ENCODE data around the gene TLCD4. TPM values are rescaled to one million over a fixed set of nuclear protein-coding genes. Genes with fewer than 3 reads are reported as not detected.
"Not testable (repeated sequence)": the region's sequence is repeated elsewhere in the genome, so short reads cannot be mapped to it uniquely, and the experiment has no call there.

The TLCD4 gene
- total RNA-seq, 2 donors from 2014 or later: 10.2 to 15.6 TPM

DNA sequence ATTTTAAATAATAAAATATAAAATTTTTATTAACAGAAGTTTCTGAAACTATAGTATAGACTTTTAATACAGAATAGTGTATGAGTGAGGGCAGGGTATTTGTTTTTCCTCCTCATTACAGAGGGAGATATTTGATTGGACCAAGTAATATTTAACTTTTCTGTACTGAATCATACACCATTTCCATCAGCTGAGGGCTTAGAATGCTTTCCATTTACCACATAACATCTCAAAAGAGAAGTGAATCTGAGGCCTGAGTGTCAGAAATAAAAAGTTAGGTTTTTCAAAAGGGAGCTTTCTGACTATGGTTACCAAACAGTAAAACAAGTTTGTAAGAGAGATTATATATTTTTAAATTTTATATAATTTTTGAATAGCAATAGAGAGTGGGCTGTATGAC, 29.5 kb downstream of the TLCD4 start:
- Histone ChIP-seq H3K27ac (no peak overlapping the region), H3K36me3 (replicated peaks in 1 of 2; ENCODE audit: insufficient read depth in 1 of 2, low read depth in 2 of 2) (peaks cover 0 to 4% of the 10 kb centered on the region in 2 donors), H3K4me3 (no peak overlapping the region), H3K9me3 (no peaks in the 10 kb centered on the region), H3K27me3 (no peaks in the 10 kb centered on the region), H3K4me1 (no peaks in the 10 kb centered on the region)
- ATAC-seq: no peak
- DNase-seq: no peak
- TF ChIP-seq, protein P1, sequence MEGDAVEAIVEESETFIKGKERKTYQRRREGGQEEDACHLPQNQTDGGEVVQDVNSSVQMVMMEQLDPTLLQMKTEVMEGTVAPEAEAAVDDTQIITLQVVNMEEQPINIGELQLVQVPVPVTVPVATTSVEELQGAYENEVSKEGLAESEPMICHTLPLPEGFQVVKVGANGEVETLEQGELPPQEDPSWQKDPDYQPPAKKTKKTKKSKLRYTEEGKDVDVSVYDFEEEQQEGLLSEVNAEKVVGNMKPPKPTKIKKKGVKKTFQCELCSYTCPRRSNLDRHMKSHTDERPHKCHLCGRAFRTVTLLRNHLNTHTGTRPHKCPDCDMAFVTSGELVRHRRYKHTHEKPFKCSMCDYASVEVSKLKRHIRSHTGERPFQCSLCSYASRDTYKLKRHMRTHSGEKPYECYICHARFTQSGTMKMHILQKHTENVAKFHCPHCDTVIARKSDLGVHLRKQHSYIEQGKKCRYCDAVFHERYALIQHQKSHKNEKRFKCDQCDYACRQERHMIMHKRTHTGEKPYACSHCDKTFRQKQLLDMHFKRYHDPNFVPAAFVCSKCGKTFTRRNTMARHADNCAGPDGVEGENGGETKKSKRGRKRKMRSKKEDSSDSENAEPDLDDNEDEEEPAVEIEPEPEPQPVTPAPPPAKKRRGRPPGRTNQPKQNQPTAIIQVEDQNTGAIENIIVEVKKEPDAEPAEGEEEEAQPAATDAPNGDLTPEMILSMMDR (IDR thresholded peaks at IDR 0.05): no peak
- no peak for TF ChIP-seq POLR2A (IDR thresholded peaks at IDR 0.05)
- intact Hi-C loops (cut with DNase I): no loop called here

DNA sequence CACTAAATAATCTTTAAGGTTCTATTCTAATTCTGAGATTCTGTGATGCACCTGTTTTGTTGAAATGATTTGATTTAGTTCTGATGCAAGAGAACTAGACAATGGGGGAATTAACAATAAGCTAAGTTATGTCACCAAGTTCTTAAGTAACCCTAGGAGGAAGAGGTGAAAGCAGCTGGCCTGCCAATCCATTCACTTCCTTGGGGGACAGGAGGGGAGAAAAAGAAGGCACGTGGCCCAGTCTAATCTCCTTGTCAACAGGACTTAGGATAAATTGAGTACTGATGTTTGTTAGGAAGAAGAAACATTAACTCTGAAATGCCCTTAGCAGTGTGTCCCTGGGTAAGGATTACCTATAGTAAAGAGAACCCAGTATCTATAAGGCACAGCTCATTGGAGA, 36.9 kb downstream of the TLCD4 start:
- no peak for ATAC-seq
- DNase-seq: no peak
- intact Hi-C loops (cut with DNase I): no loop called here
- Histone ChIP-seq H3K27me3 (no peaks in the 10 kb centered on the region), H3K4me1 (no peaks in the 10 kb centered on the region), H3K9me3 (no peaks in the 10 kb centered on the region), H3K36me3 (replicated peaks in 1 of 2; ENCODE audit: insufficient read depth in 1 of 2, low read depth in 2 of 2) (peaks cover 0 to 2% of the 10 kb centered on the region in 2 donors), H3K4me3 (no peak overlapping the region), H3K27ac (no peak overlapping the region)
- 32 to 44% methylated on average over 1 of the region's 1 CpG for WGBS, 2 donors
- TF ChIP-seq POLR2A (IDR thresholded peaks at IDR 0.05): no peak
- TF ChIP-seq, protein P1 (IDR thresholded peaks at IDR 0.05): no peak

DNA sequence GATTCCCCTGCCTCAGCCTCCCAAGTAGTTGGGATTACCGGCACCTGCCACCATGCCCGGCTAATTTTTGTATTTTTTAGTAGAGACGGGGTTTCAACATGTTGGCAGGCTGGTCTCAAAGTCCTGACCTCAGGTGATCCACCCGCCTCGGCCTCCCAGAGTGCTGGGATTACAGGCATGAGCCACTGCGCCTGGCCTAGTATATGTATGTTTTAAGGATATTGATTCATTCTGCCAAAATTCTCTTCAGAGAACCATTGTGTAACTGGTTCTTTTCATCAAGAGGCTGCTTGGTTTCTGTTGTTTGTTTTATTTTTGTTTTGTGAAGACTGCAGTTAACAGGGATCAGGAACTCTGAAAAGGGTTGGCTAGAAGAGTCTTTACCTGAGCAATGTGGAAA, 48.4 kb downstream of the TLCD4 start:
- H3K36me3 ChIP-seq (replicated peaks in 1 of 2; ENCODE audit: insufficient read depth in 1 of 2, low read depth in 2 of 2); H3K27ac ChIP-seq; ATAC-seq; H3K27me3 ChIP-seq; H3K4me3 ChIP-seq; DNase-seq; H3K9me3 ChIP-seq; H3K4me1 ChIP-seq; intact Hi-C loops (cut with DNase I): not testable (repeated sequence)
- WGBS, 2 donors: 96 to 97% methylated on average over 6 of the region's 6 CpGs

Small RNAs within 50 kb of the gene (small RNA-seq; reads per million reads assigned to genes)
- gene RF00019: not detected

Other genes with a start within 250 kb of the TLCD4 start
- gene CNN3, start 190.2 kb upstream of the TLCD4 start, total RNA-seq: 10 to 100 TPM; 79.4 to 83.1 TPM
- under 1 TPM; 0.78 to 0.99 TPM for gene ALG14, start 44.4 kb upstream of the TLCD4 start, total RNA-seq
- gene RWDD3, start 116.9 kb downstream of the TLCD4 start, total RNA-seq: 10 to 100 TPM; 13.5 to 20.8 TPM